C4-2B (cell line): Measurements from ENCODE around the gene TIMP3.

Experiments
- ZFX ChIP-seq: fragments of 450-650 bp; IDR thresholded peaks from 2 replicates; pipeline ENCODE4 v1.6.1; 2017
- TF ChIP-seq, protein P1 (sequence below): fragments of 450-650 bp; conservative IDR thresholded peaks from 2 replicates; pipeline ENCODE4 v1.5.1; 2017; ENCODE audit warnings: mild to moderate bottlenecking

DNA sequence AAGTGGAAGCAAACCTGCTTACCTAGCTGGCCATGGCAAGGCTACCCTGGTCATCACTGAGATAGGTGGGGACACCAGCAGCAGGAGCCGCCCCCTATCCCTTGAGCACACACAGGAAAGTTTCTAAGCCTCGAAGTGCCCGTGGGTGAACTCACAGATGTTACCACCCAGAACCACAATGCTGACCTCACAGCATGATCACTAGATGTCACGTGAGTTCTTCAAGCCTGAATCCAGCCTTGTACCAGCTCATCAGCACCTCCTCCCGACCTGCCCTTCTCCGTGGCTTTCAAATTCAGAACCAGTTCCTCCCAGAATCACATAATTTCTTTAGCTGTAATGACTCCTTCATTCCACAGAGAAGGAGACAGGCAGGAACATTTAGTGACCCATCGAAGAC is 24.7 kb upstream of the TIMP3 start:
- TF ChIP-seq, protein P1, sequence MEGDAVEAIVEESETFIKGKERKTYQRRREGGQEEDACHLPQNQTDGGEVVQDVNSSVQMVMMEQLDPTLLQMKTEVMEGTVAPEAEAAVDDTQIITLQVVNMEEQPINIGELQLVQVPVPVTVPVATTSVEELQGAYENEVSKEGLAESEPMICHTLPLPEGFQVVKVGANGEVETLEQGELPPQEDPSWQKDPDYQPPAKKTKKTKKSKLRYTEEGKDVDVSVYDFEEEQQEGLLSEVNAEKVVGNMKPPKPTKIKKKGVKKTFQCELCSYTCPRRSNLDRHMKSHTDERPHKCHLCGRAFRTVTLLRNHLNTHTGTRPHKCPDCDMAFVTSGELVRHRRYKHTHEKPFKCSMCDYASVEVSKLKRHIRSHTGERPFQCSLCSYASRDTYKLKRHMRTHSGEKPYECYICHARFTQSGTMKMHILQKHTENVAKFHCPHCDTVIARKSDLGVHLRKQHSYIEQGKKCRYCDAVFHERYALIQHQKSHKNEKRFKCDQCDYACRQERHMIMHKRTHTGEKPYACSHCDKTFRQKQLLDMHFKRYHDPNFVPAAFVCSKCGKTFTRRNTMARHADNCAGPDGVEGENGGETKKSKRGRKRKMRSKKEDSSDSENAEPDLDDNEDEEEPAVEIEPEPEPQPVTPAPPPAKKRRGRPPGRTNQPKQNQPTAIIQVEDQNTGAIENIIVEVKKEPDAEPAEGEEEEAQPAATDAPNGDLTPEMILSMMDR: no peak
- no peak for TF ChIP-seq ZFX
